Kidney (tissue), 14 donors: ENCODE data around the gene SLCO3A1. TPM values are rescaled to one million over a fixed set of nuclear protein-coding genes. Genes with fewer than 3 reads are reported as not detected.

Experiments
- DNase-seq, 5 donors: peaks; one replicate each; pipeline ENCODE4 v3.0.0-alpha.2; 2013 to 2020
- FAIRE-seq: peaks from 2 replicates; lab custom pipeline; 2012; peaks lifted over from hg19 to GRCh38; lab: Jason Lieb, UNC
- H3K27ac ChIP-seq, 2 donors: one replicate each; pipeline ENCODE4 v1.7.0; 2013; ENCODE audit warnings: low read depth in 2 of 2, low read length in 2 of 2, inconsistent platforms in 1 of 2
- H3K27me3 ChIP-seq: one replicate; pipeline ENCODE4 v1.7.1; 2013; ENCODE audit warnings: low read length, inconsistent platforms; ENCODE audit not compliant: control insufficient read depth, insufficient read depth
- H3K36me3 ChIP-seq, 3 donors: one replicate each; pipeline versions ENCODE4 v1.7.0 to v1.7.1; 2013; ENCODE audit warnings: low read length in 3 of 3, control low read depth in 1 of 3, inconsistent platforms in 1 of 3; ENCODE audit not compliant: insufficient read depth in 3 of 3, control insufficient read depth in 2 of 3
- H3K4me1 ChIP-seq, 3 donors: one replicate each; pipeline versions ENCODE4 v1.7.0 to v1.7.1; 2013; ENCODE audit warnings: low read length in 3 of 3, inconsistent platforms in 1 of 3, low read depth in 1 of 3; ENCODE audit not compliant: control insufficient read depth in 2 of 3, insufficient read depth in 2 of 3
- H3K4me3 ChIP-seq, 3 donors: one replicate each; pipeline versions ENCODE4 v1.7.0 to v1.8.1; 2013; ENCODE audit warnings: low read length in 3 of 3, control low read depth in 1 of 3, inconsistent platforms in 1 of 3
- H3K9ac ChIP-seq, 3 donors: one replicate each; pipeline versions ENCODE4 v1.7.0 to v1.7.1; 2013; ENCODE audit warnings: low read length in 3 of 3, control low read depth in 1 of 3, inconsistent platforms in 1 of 3
- H3K9me3 ChIP-seq, 3 donors: one replicate each; pipeline versions ENCODE4 v1.7.0 to v1.7.1; 2013; ENCODE audit warnings: low read length in 3 of 3, control low read depth in 1 of 3, inconsistent platforms in 1 of 3; ENCODE audit not compliant: control insufficient read depth in 2 of 3, insufficient read depth in 1 of 3
- intact Hi-C: fragments of 100-400 bp; cut with DNase I; formaldehyde crosslinking; loops from one replicate; pipeline ENCODE4 v1.11.1; 2022
- polyA plus RNA-seq: library from polyadenylated mRNA; stranded (reverse); fragments of 350-450 nt; fragmentation: Illumina TruSeq; extraction: RNeasy Lipid Tissue Mini Kit (QIAGEN cat#74804); gene quantifications from one replicate; pipeline ENCODE4 v1.2.3, GENCODE V29; 2014; ENCODE audit warnings: low read depth, low replicate concordance; ENCODE audit not compliant: insufficient read depth
- total RNA-seq: library from RNA; stranded (reverse); fragmentation: NEBNext Ultra II Directional; extraction: Animal tissue kit (Norgen Biotek cat#: 25700); gene quantifications from one replicate; pipeline ENCODE4 v1.2.1, GENCODE V29; 2021
- TF ChIP-seq, protein P1 (sequence below): IDR thresholded peaks from 3 replicates; pipeline ENCODE4 v1.5.1; 2012; ENCODE audit warnings: mild to moderate bottlenecking, moderate library complexity, borderline replicate concordance; ENCODE audit not compliant: insufficient read depth; ENCODE audit errors: extremely low read depth
- donor health status: control.
- donor health status: control.
- donor health status: control.
- donor health status: control.
- donor health status: control.
- donor health status: DM: yes; HTN: yes; CAD: no.
- donor health status: Normal renal cell carcinoma (clear cell type).

The SLCO3A1 gene
- total and polyA plus RNA-seq, 2 donors from 2014 or later: 12.8 to 59.4 TPM

DNA sequence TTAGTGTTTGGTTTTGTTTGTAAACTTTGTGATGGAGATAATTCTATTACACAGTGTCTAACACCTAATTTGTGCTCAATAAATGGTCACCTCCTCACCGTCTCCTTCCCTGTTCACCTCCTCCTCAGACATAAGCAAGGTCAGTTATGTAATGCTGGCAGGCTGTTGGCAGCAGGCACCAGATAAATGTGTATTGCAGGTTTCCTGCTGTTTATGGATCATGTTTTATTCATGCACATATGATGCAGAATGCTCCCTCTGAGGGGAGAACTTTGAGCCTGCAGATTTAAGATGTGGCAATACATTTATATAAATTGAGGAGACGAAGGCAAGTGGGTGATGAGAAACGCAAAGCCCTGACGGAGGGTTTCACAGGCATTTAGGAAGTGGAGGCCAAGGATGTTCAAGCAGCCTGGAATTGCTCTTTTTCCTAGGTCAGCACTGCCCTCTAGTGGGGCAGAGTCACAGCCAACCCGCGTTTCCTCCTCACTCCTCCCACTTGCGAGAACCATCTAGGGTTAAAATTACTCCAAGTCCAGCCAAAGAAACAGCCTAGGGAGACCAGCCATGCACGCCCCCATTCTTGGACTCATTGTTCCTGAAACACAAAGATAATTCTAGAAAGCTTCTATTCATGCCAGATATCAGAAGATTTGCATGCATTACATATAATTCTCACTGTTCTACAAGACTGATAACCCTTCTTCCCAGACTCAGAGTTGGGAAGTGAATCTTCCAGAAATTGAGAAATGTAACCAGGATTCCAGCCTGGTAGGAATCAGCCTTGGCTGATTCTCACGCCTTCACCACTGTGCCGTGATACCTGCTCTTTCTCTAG is 228.7 kb downstream of the SLCO3A1 start:
- Histone ChIP-seq H3K4me3 (no peak overlapping the region), H3K9ac (no peak overlapping the region), H3K4me1 (peaks cover 0 to 7% (median 0%) of the 10 kb centered on the region in 3 donors), H3K9me3 (no peaks in the 10 kb centered on the region), H3K27ac (no peak overlapping the region), H3K27me3 (no peaks in the 10 kb centered on the region), H3K36me3 (no peaks in the 10 kb centered on the region)
- intact Hi-C loops: loop anchor here (10.0 kb wide), 1 partner anchor 777 kb away; no protein-coding TSS in a partner anchor
- DNase-seq (peak in 4 of 5 donors; percentile 80 to 91 (median 84)), FAIRE-seq (no peak)
- TF ChIP-seq, protein P1, sequence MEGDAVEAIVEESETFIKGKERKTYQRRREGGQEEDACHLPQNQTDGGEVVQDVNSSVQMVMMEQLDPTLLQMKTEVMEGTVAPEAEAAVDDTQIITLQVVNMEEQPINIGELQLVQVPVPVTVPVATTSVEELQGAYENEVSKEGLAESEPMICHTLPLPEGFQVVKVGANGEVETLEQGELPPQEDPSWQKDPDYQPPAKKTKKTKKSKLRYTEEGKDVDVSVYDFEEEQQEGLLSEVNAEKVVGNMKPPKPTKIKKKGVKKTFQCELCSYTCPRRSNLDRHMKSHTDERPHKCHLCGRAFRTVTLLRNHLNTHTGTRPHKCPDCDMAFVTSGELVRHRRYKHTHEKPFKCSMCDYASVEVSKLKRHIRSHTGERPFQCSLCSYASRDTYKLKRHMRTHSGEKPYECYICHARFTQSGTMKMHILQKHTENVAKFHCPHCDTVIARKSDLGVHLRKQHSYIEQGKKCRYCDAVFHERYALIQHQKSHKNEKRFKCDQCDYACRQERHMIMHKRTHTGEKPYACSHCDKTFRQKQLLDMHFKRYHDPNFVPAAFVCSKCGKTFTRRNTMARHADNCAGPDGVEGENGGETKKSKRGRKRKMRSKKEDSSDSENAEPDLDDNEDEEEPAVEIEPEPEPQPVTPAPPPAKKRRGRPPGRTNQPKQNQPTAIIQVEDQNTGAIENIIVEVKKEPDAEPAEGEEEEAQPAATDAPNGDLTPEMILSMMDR: peak; percentile 79

DNA sequence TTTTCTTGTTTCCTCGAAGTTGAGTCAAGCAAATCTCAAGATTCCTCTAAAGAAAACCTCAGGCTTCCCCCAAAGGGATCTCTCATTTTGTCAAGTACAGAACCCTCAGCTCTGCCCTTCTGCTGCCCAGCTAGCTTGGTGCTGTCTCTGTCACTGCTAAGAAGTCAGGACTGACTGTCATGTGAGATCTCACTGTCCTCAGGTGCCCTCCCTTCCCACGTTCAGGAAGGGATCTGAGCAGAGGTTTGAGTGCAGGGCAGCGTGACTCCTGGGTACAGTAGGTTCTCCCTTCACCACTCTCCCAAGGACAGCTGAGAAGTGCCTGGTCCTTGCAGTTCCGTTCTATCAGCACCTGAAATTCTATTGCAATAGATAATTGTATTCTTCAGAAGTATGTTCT is 229.7 kb downstream of the SLCO3A1 start:
- H3K9me3 ChIP-seq: no peaks in the 10 kb centered on the region

DNA sequence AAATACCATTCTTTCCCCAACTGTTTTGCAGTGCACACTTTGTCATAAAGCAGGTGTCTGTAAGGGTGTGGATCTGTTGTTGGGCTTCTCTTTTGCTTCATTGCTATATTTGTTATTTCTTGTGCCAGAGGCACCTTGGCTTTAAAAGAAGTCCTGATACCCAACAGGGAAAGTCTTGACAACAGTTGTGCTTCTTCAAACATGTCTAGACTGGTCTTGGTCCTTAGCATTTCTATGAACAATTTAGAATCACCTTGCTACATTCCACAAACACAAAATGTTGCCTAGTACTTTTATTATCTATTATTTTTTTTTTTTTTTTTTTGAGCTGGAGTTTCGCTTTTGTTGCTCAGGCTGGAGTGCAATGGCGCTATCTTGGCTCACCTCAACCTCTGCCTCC is 233.7 kb downstream of the SLCO3A1 start:
- Histone ChIP-seq H3K27me3 (no peaks in the 10 kb centered on the region), H3K36me3 (no peaks in the 10 kb centered on the region), H3K4me3 (no peak overlapping the region), H3K9me3 (no peaks in the 10 kb centered on the region), H3K27ac (no peak overlapping the region), H3K4me1 (peaks cover 0 to 2% (median 0%) of the 10 kb centered on the region in 3 donors), H3K9ac (no peak overlapping the region)
- intact Hi-C loops: loop anchor here (10.0 kb wide), 1 partner anchor 782 kb away; no protein-coding TSS in a partner anchor
- TF ChIP-seq, protein P1: no peak
- no peak for FAIRE-seq
- DNase-seq: no peak

More for the DNA sequence above, 229.7 kb downstream of the SLCO3A1 start:
- Histone ChIP-seq H3K27ac (no peak overlapping the region), H3K4me1 (peaks cover 0 to 7% (median 0%) of the 10 kb centered on the region in 3 donors), H3K9ac (no peak overlapping the region), H3K4me3 (no peak overlapping the region), H3K27me3 (no peaks in the 10 kb centered on the region), H3K36me3 (no peaks in the 10 kb centered on the region)
- intact Hi-C loops: loop anchor here (10.0 kb wide), 1 partner anchor 778 kb away; no protein-coding TSS in a partner anchor
- DNase-seq (no peak), FAIRE-seq (no peak)
- TF ChIP-seq, protein P1: no peak
